ENCODE data around the gene HNRNPDL.
A peak's percentile ranks its signal among the peaks of the same experiment; 100 is the strongest.
"Not testable (repeated sequence)": the region's sequence is repeated elsewhere in the genome, so short reads cannot be mapped to it uniquely, and the experiment has no call there.

HNRNPDL gene

DNA sequence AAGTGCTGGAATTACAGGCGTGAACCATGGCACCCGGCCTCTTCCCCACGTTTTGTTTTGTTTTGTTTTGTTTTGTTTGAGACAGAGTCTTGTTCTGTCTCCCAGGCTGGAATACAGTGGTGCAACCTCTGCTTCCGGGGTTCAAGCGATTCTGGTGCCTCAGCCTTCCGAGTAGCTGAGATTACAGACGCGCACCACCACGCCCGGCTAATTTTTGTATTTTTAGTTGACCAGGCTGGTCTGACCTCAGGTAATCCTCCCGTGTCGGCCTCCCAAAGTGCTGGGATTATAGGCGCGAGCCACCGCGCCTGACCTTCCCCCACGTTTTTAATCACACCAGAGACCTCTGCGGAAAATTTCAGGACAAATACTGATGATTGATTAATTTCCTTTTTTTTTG is 2.3 kb upstream of the HNRNPDL start:
- DNase-seq (ENCODE audit: low spot score): no peak

DNA sequence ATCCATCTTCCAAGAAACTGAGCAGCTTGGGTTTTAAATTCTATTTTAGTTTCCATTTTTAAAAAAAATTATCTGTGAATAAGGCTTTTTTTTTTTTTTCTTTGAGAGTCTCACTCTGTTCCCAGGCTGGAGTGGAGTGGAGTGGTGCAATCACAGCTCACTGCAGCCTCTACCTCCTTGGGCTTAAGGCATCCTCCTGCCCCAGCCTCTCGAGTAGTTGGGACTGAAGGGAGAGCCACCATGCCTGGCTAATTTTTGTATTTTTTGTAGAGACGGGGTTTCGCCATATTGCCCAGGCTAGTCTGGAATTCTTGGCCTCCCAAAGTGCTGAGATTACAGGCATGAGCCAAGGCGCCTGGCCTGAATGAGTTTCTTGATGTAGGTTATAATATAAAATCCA is 1.6 kb upstream of the HNRNPDL start:
- no peak for DNase-seq (ENCODE audit: low spot score)

DNA sequence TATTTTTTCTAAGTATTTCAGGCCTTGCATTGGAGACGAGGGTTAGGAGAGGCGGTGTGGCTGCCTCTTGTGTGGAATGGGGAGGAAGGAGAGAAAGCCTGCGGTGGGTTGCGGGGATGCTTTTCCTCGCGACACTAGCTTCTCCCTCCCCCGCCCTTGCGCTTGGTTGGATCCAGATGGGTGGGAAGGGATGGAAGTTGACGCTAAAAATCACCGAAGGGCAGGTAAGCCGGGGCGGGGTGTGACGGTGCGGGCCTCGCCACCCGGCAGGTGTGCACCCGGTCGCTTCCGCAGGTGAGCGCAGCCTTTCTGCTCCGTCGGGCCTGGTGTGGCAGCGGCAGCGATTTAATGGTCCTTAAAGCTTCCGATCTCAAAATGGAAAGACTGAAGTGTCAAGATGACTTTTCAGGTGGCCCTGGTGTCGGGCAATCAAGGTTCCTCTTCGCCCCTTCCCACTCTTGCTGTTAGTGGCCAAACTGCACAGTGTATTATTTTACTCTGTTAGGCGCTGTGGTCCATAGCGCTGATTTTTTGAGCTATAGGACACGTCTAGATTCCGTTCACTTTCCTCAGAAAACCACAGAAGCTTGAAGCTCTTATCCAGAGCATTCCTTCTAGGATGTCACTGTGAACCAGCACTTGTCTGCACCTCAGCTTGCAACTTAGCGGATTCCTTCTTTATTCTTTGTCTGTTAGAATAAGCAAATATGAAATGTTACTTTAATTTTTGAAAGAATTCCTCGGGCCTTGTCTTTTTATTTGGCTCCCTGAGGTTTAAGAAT is 893 bp upstream of the HNRNPDL start:
- peak; percentile 18 for DNase-seq (ENCODE audit: low spot score)

DNA sequence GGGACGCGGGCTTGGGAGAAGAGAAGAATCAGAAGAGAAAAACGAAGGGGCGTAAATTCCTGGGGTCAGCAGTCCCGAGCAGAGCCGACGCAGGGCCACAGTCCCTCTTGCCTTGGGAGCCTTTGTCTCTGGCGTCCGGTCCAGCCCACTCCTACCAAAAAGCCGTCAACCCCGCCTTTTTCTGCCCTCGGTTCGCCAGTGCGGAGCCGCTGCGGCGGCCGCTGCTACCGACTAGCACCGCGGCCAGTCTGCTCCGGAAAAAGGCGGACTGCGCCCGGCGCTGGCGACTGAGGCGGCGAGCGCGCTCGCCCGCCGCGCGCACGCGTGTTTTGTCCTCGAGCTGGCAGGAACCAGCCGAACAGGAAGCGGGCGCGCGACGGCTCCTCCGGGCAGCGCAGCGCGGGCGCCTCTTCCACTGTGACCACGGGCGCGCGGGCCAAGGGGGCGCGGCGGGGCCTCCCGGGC is 502 bp downstream of the HNRNPDL start:
- peak; percentile 15 for DNase-seq (ENCODE audit: low spot score)

DNA sequence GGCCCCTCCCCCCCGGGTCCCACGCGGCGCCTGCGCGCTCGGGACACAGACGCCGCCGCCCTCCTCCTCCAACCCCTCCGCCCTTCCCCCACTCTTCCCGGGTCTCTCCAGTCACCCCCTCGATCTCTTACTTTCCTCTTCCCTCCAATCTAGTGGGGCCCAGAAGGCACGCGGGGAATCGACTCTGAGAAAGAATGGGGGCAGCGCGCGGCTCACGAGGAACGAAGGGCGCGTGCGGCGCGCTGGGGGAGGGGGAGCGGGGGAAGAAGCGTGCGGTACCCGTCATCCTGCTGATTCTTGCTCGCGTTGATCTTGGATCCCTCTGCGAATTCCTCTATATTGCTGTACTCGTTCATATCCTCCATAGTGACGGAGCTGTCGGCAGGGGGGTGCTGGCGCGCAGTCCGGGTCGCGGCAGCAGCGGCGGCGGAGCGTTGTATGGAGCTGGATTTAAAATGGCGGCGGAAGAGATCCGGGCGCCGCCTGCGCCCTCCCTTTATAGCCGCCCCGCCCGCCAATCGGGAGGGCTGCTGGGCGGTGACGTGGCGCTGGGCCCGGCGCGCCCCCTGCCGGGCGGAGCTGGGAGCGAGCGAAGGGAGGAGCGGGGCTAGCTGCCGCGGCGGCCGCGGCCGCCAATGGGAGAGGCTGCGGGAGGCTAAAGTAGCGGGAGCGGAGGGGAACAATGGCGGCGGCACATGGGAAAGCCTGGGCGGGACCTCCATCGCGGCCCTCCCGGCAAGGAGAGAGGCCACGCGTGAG is 1.1 kb downstream of the HNRNPDL start:
- DNase-seq (ENCODE audit: low spot score): peak; percentile 75

DNA sequence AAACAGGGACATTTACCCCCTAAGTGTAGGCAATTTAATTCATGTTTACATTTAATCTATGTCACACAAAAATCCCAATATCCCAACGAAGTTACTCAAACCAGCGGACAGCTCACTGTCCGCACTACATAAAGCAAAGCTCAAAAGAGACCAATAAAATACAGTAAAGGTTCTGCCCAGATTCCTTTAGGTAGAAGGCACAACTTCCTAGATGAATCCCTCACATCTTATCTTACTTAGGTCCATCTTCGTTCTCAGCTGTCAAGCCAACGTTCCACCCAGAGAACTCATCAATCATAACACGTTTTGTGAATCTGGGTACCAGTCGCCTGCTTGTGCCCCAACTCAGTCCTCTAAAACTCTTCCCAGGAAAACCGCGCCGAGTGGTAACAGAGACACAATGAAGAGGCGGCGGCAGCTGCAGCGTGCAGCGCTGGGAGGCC is 1.7 kb downstream of the HNRNPDL start:
- DNase-seq (ENCODE audit: low spot score): no peak

DNA sequence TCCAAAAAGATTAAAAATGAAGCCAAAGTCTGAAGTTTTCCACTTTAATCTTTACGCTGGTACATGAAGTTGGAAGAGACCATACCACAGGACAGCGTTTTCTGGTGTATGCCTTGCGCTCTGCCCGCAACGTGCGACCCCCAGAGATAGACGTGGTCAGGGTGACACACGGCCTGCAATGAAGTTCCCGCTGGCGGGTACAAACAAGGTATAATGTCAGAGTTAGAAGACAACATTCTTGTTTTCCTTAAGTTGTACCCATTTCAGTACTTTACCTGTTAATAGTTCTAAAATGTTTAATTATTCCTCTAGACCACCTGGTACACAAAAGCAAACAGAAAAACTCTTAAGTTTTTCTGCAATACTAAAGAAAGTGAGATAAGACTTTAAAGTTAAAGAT is 4.8 kb downstream of the HNRNPDL start:
- DNase-seq (ENCODE audit: low spot score): no peak

DNA sequence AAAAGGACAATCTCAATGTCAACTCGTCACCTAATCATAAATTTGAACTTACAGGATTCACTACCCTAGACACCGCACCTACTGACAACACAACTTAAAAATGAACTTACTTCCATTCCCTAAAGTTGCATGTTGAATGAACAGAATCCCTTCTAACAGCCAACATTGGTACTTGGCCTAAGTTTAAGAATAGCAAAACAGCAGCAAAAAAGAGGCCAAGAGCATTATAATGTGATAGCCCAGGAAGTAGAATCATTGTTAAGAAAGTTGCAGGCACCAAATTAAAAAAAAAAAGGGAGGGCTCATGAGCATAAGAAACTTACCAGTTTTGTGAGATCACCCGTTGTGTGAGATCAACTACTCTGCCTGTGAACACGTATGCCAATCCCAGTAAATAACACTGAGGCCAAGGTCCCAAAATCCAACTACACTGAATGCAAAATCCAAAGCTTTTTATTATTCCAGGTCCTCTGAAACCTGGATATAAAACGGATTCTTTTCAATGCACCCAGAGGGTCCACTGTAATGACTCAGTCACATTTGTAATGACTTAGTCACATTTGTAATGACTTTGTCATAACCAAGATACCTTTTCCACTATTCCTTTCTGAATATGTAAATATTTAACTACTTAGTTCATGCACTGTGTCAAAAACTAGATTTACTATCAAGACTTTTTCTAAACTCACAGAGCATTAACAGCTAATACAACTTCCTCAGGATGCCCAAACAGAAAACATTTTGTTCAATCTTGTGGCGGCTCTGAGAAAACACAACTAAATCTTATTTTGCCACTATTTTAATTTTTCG is 6.8 kb downstream of the HNRNPDL start:
- no peak for DNase-seq (ENCODE audit: low spot score)

DNA sequence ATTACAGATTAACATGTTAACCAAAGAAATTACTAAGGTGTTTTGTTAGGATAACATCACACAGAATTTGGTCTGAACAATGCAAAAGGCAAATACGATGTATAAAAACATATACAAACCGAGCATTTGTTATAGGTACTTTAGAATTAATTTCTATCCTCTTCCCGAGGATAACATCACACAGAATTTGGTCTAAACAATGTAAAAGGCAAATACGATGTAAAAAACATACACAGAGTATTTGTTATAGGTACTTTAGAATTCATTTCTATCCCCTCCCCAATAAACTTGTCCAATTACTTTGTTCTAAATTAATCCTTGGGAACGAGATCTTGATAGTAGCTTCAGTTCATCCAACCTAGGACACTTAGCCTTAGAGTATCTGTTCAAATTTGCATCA is 7.6 kb downstream of the HNRNPDL start:
- DNase-seq (ENCODE audit: low spot score): no peak

DNA sequence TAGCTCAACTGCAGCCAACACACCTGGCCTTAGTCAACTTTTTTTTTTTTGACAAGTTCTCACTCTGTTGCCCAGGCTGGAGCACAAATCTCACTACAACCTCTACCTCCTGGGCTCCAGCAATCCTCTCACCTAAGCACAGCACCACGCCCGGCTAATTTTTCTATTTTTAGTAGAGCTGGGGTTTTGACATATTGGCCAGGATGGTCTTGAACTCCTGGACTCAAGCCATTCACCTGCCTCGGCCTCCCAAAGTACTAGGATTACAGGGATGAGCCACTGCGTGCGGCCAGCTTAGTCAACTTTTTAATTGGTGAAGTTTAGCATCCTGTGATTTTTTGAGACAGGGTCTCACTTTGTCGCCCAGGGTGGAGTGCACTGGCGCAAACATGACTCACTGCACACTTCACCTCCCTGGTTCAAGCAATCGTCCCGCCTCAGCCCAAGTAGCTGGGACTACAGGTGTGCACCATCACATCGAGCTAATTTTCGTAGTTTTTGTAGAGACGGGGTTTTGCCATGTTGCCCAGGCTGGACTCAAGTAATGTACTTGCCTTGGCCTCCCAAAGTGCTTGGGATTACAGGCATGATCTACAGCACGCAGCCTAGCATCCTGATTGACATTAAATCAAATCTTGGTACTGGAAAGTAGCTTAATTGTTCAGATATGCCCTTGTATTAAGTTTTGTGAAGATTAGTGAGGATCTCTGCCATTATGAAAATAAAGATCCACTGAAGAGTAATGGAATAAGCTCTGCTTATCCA is 8.3 kb downstream of the HNRNPDL start:
- DNase-seq (ENCODE audit: low spot score): no peak

DNA sequence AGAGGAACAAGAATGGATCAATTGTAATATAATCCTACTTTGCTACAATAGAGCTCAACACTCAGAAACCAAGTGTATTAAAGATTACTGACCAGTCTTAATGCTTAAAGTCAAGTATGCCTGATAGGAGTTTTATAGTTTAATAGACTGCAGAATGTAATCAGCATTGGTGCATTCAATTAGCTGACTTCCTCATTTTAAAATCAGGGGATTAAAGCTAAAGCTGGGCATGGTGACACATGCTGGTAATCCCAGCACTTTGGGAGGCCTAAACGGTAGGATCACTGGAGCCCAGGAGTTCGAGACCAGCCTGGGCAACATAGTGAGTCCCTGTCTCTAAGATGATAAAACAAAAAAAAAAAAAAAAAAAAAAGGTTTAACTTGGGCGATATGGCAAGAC is 10.8 kb downstream of the HNRNPDL start:
- DNase-seq (ENCODE audit: low spot score): no peak

DNA sequence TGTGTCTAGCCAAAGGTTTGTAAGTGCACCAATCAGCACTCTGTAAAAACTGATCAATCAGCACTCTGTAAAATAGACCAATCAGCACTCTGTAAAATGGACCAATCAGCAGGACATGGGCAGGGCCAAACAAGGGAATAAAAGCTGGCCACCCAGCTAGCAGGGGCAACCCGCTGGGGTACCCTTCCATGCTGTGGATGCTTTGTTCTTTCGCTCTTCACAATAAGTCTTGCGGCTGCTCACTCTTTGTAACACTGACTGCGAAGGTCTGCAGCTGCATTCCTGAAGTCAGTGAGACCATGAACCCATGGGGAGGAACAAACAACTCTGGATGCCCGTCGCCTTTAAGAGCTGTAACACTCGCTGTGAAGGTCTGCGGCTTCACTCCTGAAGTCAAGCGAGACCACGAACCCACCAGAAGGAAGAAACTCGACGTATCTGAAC is 14.3 kb downstream of the HNRNPDL start:
- no peak for DNase-seq (ENCODE audit: low spot score)

DNA sequence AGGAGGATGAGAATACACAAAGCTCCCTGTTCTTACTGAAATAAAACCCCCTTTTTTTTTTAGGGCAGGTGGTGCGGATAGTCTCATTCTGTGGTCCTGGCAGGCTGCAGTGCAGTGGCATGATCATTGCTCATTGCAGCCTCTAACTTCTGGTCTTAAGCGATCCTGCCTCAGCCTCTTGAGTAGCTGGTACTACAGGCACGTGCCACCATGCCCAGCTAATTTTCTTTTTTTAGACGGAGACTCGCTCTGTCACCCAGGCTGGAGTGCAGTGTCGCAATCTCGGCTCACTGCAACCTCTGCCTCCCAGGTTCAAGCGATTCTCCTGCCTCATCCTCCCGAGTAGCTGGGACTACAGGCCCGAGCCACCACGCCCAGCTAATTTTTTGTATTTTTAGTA is 15.2 kb downstream of the HNRNPDL start:
- not testable (repeated sequence) for DNase-seq (ENCODE audit: low spot score)

DNA sequence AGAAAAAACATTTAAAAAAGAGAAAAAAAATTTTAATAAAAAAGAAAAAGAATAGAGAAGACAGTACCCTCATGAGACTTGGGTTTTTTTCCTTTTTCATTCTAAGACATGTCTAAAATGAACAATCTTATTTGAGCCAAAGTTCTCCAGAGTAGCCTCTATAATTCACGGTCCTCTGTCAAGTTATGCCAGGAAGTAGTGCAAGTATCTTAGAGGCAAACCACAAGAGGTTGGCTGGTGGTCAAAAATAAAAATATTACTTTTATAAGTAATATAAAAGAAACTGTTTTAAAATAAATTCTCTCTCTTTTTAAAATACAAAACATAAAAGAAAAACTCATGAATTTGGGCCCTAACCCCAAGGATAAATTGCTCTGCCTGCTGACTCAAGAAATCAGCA is 26.5 kb downstream of the HNRNPDL start:
- DNase-seq (ENCODE audit: low spot score): no peak

DNA sequence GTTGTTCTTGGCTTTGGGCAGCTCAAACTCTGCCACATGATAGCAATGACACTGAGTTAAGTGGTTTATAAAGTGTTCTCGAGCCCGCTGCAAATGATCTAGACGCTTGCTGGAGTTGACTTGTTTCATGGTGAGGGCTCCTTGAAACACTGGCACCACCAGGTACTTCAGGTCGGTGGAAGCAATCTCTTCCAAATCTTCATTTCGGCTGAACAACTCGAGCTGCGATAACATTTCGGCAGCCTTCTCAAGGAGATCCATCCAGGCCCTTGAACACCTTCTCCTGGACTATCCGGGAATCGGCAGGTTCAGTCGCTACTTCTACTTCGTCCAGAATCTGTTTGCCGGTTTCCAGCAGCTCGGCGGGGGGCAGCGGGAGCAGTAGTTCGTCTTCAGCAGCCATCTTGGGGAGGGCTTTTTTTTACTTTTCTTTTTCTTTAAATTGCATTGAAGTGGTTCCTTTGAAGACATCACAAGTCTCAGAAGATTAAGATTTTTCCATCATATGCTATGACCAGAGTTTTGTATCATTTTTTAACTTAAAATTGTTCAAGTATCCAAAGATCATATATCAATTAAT is 28.0 kb downstream of the HNRNPDL start:
- no peak for DNase-seq (ENCODE audit: low spot score)

DNA sequence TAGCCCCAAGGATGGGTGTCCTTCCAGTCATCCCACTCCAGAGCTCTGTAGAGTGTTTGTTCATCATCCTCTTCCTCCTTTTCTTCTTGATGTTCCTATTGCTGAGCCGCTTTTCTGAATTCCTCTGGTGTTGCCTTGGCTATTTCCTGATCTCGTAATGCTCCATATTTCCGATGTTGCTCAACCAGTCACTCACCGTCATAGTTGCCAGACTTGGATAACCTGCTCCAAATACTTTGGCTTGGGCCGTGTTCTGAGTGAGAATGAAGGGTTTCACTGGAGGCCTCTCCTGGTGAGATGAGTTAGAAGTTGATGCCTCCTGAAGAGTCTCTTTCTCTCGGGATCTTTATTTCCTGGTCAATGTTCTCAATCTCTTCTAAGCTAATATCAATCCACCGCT is 28.7 kb downstream of the HNRNPDL start:
- no peak for DNase-seq (ENCODE audit: low spot score)

DNA sequence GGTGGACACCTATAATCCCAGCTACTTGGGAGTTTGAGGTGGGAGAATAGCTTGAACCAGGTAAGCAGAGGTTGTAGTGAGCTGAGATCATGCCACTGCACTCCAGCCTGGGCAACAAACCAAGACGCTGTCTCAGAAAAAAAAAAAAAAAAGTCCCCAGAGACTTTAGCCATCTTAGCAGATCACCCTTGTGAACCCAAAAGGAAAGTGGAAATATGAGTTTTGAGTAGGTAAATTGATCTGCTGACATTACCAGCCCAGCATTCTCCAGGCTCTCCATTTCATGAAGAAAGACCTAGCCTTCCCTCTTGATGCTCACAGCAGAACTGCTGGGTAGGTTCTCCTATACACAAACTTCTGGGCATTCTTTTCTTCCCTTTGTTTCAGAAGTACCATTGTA is 32.0 kb downstream of the HNRNPDL start:
- DNase-seq (ENCODE audit: low spot score): no peak

DNA sequence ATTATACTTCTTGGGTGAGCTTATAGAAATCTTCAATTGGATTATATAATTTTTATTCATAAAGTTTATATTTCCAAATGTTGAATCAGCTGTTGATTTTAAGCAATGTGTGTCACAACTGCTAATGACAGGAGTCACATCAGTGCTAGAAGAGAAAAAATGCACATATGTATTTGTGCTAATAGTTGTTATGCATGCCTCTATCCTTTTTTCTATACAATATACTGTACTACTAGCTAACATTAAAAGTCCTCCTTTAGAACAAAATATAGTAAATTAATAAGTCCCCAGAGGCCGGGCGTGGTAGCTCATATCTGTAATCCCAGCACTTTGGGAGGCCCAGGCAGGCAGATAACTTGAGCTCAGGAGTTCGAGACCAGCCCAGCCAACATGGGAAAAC is 32.7 kb downstream of the HNRNPDL start:
- no peak for DNase-seq (ENCODE audit: low spot score)

DNA sequence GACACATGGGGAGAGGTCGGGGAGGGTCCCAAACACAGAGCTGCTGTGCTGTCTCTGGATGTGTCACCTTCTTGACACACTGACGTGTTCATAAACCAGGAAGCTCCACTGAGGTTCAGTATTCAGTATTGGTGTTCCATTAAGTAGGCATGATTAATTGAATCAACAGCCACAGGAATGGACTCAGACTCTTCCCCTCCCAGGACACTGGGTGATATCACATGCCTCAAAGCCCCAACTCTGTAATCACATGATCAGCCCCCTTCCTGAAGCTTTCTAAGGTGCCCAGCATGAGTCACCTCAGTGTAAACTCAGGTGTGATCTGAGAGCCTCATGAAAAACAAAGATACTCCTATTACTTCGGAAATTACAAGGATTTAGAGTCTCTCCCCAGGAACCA is 35.4 kb downstream of the HNRNPDL start:
- DNase-seq (ENCODE audit: low spot score): no peak

DNA sequence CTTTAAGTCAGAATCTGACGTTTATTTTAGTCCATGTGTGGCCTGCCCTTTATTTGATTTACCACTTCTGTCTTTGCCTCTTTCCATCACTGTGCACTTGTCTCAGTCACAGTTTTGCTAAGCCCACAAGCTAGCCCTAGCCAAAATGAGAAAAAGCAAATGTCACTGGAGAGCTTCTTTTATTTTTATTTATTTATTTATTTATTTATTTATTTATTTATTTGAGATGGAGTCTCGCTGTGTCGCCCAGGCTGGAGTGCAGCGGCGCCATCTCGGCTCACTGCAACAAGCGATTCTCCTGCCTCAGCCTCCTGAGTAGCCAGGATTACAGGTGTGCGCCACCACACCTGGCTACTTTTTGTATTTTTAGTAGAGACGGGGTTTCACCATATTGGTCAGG is 40.2 kb downstream of the HNRNPDL start:
- not testable (repeated sequence) for DNase-seq (ENCODE audit: low spot score)

DNA sequence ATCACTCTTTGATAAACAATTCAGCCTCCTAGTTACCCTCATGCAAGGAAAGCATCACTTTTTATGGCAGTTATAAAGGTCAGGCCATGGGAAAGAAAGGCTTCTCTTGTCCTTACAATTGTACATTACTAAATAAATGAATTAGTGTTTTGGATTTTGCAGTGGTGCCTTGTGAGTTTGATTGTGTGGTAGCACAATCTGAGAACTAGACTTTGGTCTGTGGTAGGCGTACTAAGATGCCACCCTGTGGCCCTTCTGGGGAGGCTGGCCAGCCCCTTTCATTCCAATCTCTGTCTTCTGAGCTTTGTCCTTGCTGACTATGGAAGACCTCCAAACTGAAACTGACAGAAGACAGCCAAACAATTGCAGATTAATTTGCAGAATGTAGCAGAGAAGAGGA is 41.9 kb downstream of the HNRNPDL start:
- no peak for DNase-seq (ENCODE audit: low spot score)
